ENCODE results near the gene THRB.

- TF ChIP-seq POLR2A (IDR thresholded peaks at IDR 0.05): no peak
- TF ChIP-seq, protein P1, sequence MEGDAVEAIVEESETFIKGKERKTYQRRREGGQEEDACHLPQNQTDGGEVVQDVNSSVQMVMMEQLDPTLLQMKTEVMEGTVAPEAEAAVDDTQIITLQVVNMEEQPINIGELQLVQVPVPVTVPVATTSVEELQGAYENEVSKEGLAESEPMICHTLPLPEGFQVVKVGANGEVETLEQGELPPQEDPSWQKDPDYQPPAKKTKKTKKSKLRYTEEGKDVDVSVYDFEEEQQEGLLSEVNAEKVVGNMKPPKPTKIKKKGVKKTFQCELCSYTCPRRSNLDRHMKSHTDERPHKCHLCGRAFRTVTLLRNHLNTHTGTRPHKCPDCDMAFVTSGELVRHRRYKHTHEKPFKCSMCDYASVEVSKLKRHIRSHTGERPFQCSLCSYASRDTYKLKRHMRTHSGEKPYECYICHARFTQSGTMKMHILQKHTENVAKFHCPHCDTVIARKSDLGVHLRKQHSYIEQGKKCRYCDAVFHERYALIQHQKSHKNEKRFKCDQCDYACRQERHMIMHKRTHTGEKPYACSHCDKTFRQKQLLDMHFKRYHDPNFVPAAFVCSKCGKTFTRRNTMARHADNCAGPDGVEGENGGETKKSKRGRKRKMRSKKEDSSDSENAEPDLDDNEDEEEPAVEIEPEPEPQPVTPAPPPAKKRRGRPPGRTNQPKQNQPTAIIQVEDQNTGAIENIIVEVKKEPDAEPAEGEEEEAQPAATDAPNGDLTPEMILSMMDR (IDR thresholded peaks at IDR 0.05): no peak
These were observed 17.6 kb downstream of the THRB start for GRCh38 chr3:24476871-24477656.

Measured in esophagus squamous epithelium (tissue), 4 donors.